Activated CD8-positive, alpha-beta memory T cell treated with anti-CD3 and anti-CD28 coated beads for 1 hour (primary cell): ENCODE results near the gene IAH1.

Experiments
- DNase-seq, 2 donors: peaks; one replicate each; pipeline ENCODE4 v3.0.0-alpha.2; 2020; ENCODE audit warnings: low read depth in 1 of 2; ENCODE audit errors: extremely low read depth in 1 of 2

Gene IAH1

GRCh38 chr2:9525266-9525665, 50.9 kb downstream of the IAH1 start:
- DNase-seq, result no peak

DNA sequence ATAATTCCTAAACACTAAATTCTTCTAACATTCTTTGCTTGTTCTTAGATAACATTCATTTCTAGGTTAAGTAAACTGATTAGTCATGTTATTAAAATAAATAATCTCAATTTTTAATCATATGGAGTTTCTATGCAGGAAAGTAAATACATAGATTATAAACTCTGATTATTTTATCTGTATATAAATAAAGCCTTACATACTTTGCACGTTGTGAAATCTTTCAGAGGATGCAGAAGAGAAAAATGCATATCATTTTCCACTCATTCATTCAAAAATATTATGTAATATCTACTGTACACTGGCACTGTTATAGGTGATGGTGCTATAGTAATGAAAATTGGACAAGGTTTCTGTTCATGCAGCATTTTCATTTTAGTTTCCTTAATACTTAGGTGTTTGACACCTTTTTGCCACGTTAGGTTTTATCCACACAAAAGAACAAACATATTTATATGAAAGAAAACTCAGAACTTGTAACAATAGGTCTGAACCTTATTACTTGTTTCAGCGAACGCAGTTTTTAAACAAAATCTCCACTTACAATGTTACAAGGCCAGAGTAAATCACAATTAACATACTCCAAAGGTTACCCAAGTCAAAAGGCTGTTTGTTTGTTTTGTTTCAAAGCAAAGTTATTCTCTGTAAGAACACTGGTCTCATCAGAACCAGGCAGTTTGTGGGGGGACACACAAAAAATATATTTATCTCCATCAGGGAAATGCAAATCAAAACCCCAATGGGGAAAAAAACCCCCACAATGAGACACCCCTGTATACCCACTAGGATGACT, 53.8 kb downstream of the IAH1 start:
- no peak for DNase-seq

GRCh38 chr2:9532421-9532820, 58.1 kb downstream of the IAH1 start:
- no peak for DNase-seq

GRCh38 chr2:9533663-9534062, 59.3 kb downstream of the IAH1 start:
- DNase-seq, result no peak

GRCh38 chr2:9535177-9535576, 60.8 kb downstream of the IAH1 start:
- no peak for DNase-seq

DNA sequence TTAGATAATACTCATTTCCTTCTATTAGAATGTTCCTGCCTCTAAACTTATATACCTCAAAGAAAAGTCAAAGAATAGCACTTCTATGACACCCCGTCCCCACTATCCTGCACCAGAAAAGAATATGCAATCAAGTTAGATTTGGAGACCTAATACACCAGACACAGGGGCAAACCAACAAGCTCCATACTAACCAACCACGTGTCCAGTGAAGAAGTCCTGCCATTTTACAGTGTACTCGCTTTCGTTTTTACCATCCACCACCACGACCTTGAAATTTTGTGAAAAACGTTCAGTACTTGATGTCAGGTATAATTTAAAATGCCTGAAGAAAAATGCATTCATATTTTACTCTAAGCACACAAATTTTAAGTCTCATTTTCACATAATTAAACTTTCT, 62.2 kb downstream of the IAH1 start:
- DNase-seq, result no peak

DNA sequence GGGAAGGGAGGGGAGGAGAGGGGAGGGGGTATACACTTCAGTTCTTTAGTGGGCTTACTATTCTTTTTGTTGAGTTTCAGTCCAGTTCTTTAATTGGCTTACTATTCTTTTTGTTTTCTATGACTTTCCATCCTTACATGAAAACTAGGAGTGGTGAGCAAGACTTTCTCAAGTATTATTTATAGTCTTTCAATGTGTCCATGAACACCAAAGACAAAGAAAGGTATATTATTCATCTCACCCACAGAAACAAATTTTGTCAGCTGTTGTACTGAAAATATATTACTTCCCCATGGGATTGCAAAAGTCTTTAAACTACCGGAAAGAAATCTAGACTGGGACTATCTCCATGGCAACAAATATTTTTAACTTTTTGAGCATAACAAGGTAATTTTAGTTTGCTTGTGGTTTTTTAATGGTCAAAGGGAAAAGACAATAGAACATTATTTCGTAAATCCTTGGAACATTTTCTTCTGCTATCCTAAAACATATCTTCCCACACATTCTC, 63.7 kb downstream of the IAH1 start:
- DNase-seq, result no peak
